OCI-LY7 (cell line): Measurements from ENCODE around the gene BRSK1.

ENCODE experiments used
- CTCF ChIP-seq: fragments of 200-600 bp; sonication (generic); conservative IDR thresholded peaks from 2 replicates; pipeline ENCODE4 v1.5.1; 2014; ENCODE audit warnings: mild to moderate bottlenecking, antibody characterized with exemption, low read length, moderate library complexity, mixed read lengths
- EZH2phosphoT487 ChIP-seq: fragments of 200-600 bp; sonication (generic); IDR thresholded peaks from 2 replicates; pipeline ENCODE4 v1.6.1; 2018; ENCODE audit warnings: low read depth, borderline replicate concordance, mild to moderate bottlenecking, mixed run types, antibody characterized with exemption, low read length, moderate library complexity, mixed read lengths

DNA sequence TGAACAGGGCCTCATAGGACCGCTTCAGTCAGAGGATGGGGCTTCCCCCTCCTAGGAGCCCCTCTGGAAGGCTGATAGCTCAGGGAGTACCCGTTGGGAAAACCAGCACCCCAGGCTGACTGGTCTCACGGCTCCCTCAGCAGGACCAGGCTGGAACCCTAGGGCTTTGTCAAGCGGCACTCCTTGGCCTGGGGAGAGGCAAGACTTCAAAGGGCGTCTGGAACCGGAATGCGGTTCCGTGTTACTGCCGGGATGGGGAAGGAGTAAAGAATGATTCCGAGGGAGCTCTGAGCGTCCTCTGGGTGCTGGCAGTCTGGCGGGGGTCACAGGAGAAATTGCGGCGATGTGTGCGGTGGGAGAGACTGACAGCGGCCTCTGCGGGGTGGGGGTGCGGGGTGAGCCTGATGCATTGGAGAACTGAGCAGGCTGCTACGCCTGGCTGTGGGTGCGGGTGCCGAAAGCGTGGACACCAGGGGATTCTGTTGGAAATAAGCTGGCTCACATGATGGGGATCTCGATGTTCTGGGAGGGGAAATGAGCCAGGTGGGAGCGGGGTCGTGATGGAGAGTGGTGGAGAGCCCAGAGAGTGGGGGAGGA is 68.8 kb downstream of the BRSK1 start:
- TF ChIP-seq CTCF: no peak
- TF ChIP-seq EZH2phosphoT487: no peak
